Osteoblast (primary cell): ENCODE results near the gene SP5. TPM values are rescaled to one million over a fixed set of nuclear protein-coding genes. Genes with fewer than 3 reads are reported as not detected.
A peak's percentile ranks its signal among the peaks of the same experiment; 100 is the strongest.

Source experiments
- DNase-seq: peaks from one replicate; pipeline ENCODE4 v3.0.0; 2011; ENCODE audit warnings: low spot score, mixed read lengths; ENCODE audit not compliant: insufficient read length; ENCODE audit errors: missing footprints
- H2AFZ ChIP-seq: 2 replicates; pipeline ENCODE4 v1.6.0; 2011; ENCODE audit warnings: mild to moderate bottlenecking, low read length
- H3K27ac ChIP-seq: 2 replicates; pipeline ENCODE4 v1.5.1; 2011; ENCODE audit warnings: mild to moderate bottlenecking, low read depth, low read length, moderate library complexity
- H3K27me3 ChIP-seq: 2 replicates; pipeline ENCODE4 v1.6.0; 2012; ENCODE audit warnings: mild to moderate bottlenecking, control low read depth, inconsistent platforms, low read length, moderate library complexity; ENCODE audit not compliant: insufficient read depth
- H3K36me3 ChIP-seq: 2 replicates; pipeline ENCODE4 v1.5.1; 2011; ENCODE audit warnings: mild to moderate bottlenecking, low read length, control low read depth, moderate library complexity; ENCODE audit not compliant: insufficient read depth
- H3K4me1 ChIP-seq: 2 replicates; pipeline ENCODE4 v1.5.1; 2011; ENCODE audit warnings: mild to moderate bottlenecking, low read length, control low read depth, moderate library complexity; ENCODE audit not compliant: insufficient read depth
- H3K4me2 ChIP-seq: 2 replicates; pipeline ENCODE4 v1.6.0; 2011; ENCODE audit warnings: mild to moderate bottlenecking, low read length; ENCODE audit not compliant: insufficient read depth
- H3K4me3 ChIP-seq: fragments of 200-600 bp; sonication (generic); 3 replicates; pipeline ENCODE4 v1.5.1; 2012; ENCODE audit warnings: mild to moderate bottlenecking, low read length, inconsistent platforms; ENCODE audit not compliant: insufficient read depth
- H3K79me2 ChIP-seq: 2 replicates; pipeline ENCODE4 v1.6.0; 2012; ENCODE audit warnings: mild to moderate bottlenecking, low read length, control low read depth, inconsistent platforms; ENCODE audit not compliant: insufficient read depth
- H3K9me3 ChIP-seq: 2 replicates; pipeline ENCODE4 v1.5.1; 2011; ENCODE audit warnings: low read depth, low read length, control low read depth
- H4K20me1 ChIP-seq: 2 replicates; pipeline ENCODE4 v1.6.0; 2012; ENCODE audit warnings: mild to moderate bottlenecking, low read length, control low read depth; ENCODE audit not compliant: insufficient read depth
- total RNA-seq: library from RNA; depleted of rRNA; stranded (reverse); fragments of >200 nt; gene quantifications from 2 replicates; pipeline ENCODE4 v1.2.3, GENCODE V29; 2012
- TF ChIP-seq, protein P1 (sequence below): IDR thresholded peaks from 2 replicates; pipeline ENCODE4 v1.5.1; 2011; ENCODE audit warnings: mild to moderate bottlenecking, low read depth, low read length, moderate library complexity; ENCODE audit errors: extremely low read depth

The SP5 gene
- total RNA-seq, 1 donor = not detected

GRCh38 chr2:170713543-170714380 is 1.4 kb upstream of the SP5 start:
- Histone ChIP-seq H3K4me2 (peak overlapping the region; percentile 72), H3K4me1 (no peaks in the 10 kb centered on the region), H3K36me3 (no peaks in the 10 kb centered on the region), H2AFZ (no peak overlapping the region), H3K9me3 (no peaks in the 10 kb centered on the region), H3K79me2 (no peaks in the 10 kb centered on the region), H3K4me3 (no peak overlapping the region), H4K20me1 (no peaks in the 10 kb centered on the region), H3K27ac (no peak overlapping the region), H3K27me3 (peaks cover 92% of the 10 kb centered on the region)
- TF ChIP-seq, protein P1, sequence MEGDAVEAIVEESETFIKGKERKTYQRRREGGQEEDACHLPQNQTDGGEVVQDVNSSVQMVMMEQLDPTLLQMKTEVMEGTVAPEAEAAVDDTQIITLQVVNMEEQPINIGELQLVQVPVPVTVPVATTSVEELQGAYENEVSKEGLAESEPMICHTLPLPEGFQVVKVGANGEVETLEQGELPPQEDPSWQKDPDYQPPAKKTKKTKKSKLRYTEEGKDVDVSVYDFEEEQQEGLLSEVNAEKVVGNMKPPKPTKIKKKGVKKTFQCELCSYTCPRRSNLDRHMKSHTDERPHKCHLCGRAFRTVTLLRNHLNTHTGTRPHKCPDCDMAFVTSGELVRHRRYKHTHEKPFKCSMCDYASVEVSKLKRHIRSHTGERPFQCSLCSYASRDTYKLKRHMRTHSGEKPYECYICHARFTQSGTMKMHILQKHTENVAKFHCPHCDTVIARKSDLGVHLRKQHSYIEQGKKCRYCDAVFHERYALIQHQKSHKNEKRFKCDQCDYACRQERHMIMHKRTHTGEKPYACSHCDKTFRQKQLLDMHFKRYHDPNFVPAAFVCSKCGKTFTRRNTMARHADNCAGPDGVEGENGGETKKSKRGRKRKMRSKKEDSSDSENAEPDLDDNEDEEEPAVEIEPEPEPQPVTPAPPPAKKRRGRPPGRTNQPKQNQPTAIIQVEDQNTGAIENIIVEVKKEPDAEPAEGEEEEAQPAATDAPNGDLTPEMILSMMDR = no peak
- peak; percentile 89 for DNase-seq

GRCh38 chr2:170714381-170715061 is 616 bp upstream of the SP5 start:
- Histone ChIP-seq H3K27me3 (peaks cover 92% of the 10 kb centered on the region), H3K27ac (no peak overlapping the region), H2AFZ (no peak overlapping the region)

DNA sequence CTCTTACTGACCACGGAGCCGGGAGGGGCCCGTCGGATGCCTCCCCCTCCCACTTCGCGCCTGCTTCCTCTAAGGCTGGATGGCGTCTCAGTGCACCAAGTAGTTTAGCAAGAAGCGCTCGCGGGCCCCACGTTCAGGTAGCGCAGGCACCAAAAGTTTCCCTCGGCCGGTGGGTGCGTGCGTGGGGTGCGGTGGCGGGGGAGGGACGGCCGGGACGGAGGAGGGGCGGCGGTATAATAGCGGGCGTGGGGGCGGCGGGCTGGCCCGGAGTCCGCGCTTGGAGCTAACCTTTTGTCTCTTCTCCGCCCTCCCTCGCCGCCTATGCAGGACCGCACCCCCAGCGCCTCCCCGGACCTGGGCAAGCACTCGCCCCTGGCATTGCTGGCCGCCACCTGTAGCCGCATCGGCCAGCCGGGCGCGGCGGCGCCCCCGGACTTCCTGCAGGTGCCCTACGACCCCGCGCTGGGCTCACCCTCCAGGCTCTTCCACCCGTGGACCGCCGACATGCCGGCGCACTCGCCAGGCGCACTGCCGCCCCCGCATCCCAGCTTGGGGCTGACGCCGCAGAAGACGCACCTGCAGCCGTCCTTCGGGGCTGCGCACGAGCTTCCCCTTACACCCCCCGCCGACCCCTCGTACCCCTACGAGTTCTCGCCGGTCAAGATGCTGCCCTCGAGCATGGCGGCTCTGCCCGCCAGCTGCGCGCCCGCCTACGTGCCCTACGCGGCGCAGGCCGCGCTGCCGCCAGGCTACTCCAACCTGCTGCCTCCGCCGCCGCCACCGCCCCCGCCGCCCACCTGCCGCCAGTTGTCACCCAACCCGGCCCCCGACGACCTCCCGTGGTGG is 1.0 kb downstream of the SP5 start:
- Histone ChIP-seq H3K27me3 (peaks cover 87% of the 10 kb centered on the region), H3K36me3 (no peaks in the 10 kb centered on the region), H3K4me2 (no peak overlapping the region), H2AFZ (no peak overlapping the region), H3K4me3 (no peak overlapping the region), H3K79me2 (no peaks in the 10 kb centered on the region), H3K27ac (no peak overlapping the region), H3K9me3 (no peaks in the 10 kb centered on the region), H3K4me1 (no peaks in the 10 kb centered on the region), H4K20me1 (no peaks in the 10 kb centered on the region)
- DNase-seq = peak; percentile 84
- TF ChIP-seq, protein P1 = no peak

More at GRCh38 chr2:170714381-170715061, 616 bp upstream of the SP5 start:
- Histone ChIP-seq H3K4me3 (peak overlapping the region; percentile 62), H3K36me3 (no peaks in the 10 kb centered on the region), H3K79me2 (no peaks in the 10 kb centered on the region), H4K20me1 (no peaks in the 10 kb centered on the region), H3K4me1 (no peaks in the 10 kb centered on the region), H3K4me2 (peak overlapping the region; percentile 72), H3K9me3 (no peaks in the 10 kb centered on the region)
- TF ChIP-seq, protein P1 = no peak
- peak; percentile 87 for DNase-seq
